Measurements from ENCODE around the gene LRRC36.
"Not testable (repeated sequence)": the region's sequence is repeated elsewhere in the genome, so short reads cannot be mapped to it uniquely, and the experiment has no call there.

Gene LRRC36

DNA sequence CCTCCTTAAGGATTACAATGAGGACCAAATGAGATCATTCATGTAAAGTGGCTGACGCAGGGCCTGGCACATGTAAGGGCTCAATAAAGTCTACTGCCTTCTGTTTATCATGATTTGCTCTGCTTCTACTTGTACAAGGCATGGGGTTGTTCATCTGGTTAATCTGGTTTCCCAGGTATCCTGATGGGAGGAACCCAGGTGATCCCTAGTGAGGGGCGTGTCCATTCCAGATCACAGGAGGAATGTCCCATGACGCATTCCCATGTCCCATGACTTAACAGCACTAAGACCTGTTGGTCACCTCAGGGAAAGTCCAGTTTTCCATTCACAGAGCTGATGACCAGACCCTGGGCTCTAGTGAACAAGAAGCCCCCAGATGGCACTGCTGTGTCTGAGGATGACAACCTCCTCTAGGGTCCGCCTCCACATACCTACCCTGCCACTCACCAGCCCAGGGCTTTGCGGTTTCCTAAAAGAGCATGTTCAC lies 78.2 kb downstream of the LRRC36 start:
- peak; percentile 86 for DNase-seq

DNA sequence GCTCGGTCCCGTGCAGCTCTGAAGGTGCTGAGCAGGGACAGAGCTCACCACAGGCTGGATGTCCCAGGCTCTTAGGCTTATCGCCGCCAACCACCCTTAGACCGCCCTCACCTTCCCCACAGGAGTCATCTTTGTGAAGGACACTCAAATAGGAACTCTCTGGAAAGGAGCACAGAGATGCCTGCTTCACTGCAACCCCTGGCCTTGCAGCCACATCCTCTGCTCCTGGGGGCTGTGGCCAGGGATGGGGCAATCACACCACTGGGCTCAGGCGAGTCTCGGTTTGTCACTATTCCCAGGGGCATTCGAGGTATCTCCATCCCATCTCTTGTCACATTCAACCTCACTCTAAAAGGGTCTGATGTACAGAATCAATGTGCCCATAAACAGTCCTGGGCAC lies 78.7 kb downstream of the LRRC36 start:
- no peak for DNase-seq

GRCh38 chr16:67406111-67406971 lies 79.7 kb downstream of the LRRC36 start:
- no peak for DNase-seq

DNA sequence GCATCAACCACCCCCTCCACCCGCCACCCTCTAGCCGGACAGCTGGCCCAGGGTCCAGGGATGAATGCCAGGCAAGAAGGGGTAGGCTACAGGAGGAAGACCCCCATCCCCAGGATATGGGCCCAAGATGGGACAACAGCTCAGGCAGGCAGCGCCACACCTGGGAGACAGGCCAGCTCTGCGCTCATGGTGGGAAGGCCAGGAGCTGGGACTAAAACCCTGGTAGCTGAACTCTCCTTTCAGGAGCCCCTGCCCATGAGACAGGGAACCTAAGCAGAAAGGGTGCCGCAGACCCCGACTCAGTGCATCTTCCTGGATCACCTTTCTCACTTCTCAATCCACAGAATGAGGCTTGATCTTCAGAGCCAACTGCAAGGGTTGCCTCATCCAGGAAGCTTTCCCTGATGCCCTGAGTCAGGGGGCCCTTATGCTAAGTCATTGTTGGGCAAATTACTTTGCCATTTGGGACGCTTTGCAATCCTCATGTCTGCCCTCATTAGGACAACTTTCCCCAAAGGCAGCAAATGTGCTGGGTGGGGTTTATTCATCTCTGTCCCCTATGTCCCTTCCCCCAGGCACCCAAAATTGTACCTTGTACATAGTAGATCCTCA lies 80.7 kb downstream of the LRRC36 start:
- no peak for DNase-seq

DNA sequence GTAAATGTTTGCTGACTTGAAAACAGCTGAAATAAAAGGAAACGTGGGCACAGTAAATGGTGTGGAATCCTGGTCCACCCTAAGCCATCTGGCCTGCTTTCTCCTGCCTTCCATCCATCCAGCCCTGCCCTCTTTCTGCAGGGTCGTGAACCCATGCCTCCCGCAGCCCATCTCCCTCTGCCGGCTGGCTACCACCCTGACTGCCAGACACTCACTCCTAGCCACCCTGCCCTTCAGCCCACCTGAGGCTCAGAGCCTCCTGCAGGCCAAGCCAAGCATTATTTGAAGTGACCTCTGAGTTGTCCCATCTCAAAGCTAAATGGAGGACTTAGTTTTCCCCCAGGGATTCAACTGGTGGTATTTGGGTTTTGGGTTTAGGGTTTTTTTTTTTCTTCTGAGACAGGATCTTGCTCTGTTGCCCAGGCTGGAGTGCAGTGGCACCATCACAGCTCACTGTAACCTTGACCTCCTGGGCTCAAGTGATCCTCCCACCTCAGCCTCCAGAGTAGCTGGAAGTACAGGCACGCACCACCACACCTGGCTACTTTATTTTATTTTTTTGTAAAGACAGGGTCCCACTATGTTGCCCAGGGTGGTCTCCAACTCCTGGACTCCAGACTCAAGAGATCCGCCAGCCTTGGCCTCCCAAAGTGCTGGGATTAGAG lies 81.3 kb downstream of the LRRC36 start:
- DNase-seq, result no peak

DNA sequence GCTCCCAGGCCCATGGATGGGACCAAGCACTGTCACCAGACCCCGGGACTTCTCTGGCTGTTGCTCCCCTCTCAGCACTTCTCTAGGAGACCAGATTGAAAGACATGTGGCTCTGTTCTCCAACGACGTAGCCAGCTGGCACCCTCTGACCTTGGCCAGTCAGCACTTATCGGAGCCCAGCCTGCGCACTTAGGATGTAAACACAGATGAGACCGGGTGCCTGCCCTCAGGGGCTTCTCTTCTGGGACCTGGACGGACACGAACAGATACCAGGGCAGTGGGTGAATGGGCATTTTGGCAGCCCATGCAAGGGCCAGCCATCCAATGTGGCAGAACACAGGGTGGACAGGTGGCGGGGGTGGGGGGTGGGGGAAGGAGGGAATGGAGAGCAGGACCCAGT lies 83.0 kb downstream of the LRRC36 start:
- no peak for DNase-seq

GRCh38 chr16:67411339-67411738 lies 84.7 kb downstream of the LRRC36 start:
- DNase-seq, result no peak

DNA sequence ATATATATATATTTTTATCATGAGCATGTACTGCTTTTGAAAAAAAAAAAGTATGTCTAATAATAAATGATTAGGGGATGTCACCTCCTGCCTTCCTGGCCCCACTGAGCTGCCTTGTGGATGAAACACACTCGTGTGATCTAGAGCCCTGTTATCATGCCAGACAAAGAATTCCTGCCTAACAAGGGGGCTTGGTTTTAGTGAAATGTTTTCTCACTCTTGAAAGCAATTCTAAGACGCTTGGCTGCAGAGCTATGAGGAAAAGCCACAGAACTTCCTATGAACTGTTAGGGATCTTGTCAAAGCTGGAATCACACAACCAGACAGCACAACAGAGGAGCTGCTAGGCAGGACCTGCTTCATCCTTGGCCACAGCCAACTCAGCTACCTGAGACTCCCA lies 85.7 kb downstream of the LRRC36 start:
- no peak for DNase-seq

- no peak for DNase-seq
Observed at GRCh38 chr16:67413978-67414911, 87.6 kb downstream of the LRRC36 start.

DNA sequence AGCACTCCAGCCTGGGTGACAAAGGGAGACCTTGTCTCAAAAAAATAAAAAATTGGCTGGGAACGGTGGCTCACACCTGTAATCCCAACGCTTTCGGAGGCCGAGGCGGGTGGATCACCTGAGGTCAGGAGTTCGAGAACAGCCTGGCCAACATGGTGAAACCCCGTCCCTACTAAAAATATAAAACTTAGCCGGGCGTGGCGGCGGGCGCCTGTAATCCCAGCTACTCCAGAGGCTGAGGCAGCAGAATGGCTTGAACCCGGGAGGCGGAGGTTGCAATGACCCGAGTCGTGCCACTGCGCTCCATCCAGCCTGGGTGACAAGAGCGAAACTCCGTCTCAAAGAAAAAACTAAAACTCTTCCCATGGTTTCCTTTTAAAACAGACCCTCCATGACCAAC lies 88.8 kb downstream of the LRRC36 start:
- not testable (repeated sequence) for DNase-seq

- DNase-seq, result peak; percentile 84
Observed at GRCh38 chr16:67415872-67416793, 89.5 kb downstream of the LRRC36 start, which contains the start of gene ZDHHC1. TSS of gene ZDHHC1 (minus strand) at chr16:67416477. CDS start at chr16:67407775, 8,702 bp downstream.

GRCh38 chr16:67417333-67418061 lies 90.9 kb downstream of the LRRC36 start:
- DNase-seq, result no peak

DNA sequence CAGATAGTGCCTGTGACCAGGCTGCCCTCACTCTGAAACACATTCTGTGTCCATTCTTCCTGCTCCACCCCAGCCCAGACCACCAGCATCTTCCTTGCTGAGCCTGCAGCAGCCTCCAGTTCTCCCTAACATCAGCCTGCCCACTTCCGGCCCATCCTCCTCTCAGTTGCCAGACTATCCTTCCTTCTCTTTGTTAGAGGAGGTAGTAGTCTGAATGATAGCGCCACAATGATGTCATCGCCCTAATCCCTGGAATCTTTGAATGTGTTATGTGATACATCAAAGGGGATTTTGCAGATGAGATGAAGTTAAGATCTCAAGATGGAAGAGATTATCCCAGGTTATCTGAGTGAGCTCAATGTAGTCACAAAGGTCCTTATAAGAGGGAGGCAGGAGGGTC lies 92.9 kb downstream of the LRRC36 start:
- DNase-seq, result no peak

DNA sequence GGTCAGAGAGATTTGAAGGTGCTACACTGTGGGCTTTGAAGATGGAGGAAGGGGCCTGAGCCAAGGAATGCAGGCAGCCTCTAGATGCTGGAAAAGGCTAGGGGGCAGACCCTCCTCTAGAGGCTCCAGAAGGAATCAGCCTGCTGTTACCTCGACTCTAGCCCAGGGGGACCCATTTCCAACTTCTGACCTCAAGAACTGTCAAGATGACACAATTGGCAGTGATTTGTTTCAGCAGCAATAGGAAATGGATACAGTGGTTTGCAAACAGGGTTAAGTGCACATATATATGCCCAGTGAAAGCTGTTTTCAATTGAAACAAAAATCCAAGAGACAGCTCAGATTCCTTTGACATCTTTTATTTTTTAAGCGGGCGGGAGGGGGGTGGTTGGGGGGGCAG lies 93.3 kb downstream of the LRRC36 start:
- DNase-seq, result no peak

GRCh38 chr16:67421030-67421429 lies 94.4 kb downstream of the LRRC36 start:
- no peak for DNase-seq

- no peak for DNase-seq
Observed at GRCh38 chr16:67423015-67423414, 96.4 kb downstream of the LRRC36 start.

DNA sequence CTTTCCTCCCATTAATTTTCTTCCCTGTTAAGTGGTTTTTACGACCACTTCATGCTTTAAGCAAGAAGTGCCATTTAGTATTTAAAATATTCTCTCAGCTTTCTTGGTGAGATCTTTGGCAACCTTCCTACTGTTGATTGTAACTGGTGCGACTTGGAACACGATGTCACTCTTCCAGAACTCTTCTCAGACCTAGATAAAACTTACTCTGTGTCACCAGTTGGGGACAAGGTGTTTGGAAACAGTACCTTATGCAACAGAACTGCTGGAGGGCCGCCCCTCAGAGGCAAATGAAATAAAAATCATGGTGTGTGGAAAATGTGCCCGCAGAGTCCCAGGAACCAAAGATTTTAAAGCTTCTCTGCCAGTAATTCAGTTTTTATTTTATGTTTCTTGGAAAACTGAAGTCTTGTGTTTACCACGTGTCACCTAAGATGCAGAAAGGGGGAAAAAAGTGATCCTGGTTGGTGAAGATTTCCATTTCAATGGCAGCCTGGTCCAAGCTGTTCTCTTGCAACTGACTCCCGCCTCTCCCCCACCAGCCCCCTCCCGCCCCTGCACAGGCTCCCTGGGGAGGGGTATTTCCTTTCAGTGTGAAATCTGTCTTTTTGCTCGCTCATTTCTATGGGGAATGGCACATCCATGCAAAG lies 97.1 kb downstream of the LRRC36 start:
- DNase-seq, result no peak

DNA sequence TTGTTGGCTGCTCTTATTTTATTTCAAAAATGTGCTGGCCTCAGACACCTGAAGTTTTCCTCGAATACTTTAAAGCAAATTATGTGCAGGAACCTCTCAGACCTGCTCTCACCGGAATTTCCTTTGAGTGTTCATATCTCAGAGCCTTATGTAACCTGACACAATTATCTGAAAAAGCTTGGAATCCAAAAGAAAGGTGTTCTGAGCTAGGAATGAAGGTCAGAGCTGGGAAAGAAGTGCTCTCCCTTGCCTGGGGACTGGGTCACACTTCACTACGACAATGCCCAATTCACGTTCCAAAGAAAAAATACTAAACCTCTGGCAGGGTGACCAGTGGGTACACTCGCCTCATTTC lies 97.6 kb downstream of the LRRC36 start:
- DNase-seq, result no peak

GRCh38 chr16:67425061-67425460 lies 98.4 kb downstream of the LRRC36 start:
- no peak for DNase-seq

- DNase-seq, result no peak
Observed at GRCh38 chr16:67425580-67425979, 99.0 kb downstream of the LRRC36 start.

All from islet precursor cell (in vitro differentiated cells).